SK-N-DZ (cell line): ENCODE results near the gene RFPL2.
"Not testable (repeated sequence)": the region's sequence is repeated elsewhere in the genome, so short reads cannot be mapped to it uniquely, and the experiment has no call there.

ENCODE experiments used
- DNase-seq: peaks from one replicate; pipeline ENCODE4 v3.0.0-alpha.2; 2015; ENCODE audit warnings: low spot score
- small RNA-seq, 2 experiments: library from RNA; depleted of rRNA; stranded (forward); fragments of <200 nt; gene quantifications; one replicate each; pipeline ENCODE3, GENCODE V24; 2014

RFPL2 gene

DNA sequence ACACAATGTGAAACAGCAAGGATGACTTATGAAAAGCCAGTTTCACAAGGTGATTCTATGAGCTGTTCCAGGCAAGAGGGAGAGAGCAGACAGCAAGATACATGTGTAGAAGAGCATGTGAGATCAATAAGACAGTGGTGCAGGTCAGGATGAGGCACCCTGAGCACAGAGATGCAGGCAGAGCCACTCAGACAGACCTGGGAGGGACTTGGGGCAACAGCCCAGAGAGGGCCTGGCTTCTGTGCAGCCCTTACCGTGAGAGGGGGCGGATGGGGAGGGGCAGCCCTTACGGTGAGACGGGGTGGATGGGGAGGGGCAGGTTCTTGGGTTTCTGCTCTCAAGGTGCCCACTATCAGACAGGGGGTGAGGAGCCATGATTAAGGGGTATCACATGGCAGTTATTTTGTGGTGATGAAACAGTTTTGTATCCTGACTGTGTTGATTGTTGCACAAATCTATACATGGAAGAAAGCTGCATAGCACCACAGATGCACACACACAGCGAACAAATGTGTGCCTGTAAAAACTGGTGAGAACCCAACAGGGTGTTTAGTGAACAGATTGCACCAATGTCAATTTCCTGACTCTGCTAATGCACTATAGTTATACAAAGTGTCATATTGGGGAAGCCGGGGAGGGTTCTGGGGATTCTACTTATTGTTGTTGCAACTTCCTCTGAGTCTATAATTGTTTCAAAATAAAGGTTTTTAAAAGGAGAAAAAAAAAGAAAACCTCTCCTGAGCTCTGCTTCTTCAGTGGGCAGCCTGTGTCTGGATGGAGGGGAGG, 40.6 kb downstream of the RFPL2 start:
- no peak for DNase-seq

DNA sequence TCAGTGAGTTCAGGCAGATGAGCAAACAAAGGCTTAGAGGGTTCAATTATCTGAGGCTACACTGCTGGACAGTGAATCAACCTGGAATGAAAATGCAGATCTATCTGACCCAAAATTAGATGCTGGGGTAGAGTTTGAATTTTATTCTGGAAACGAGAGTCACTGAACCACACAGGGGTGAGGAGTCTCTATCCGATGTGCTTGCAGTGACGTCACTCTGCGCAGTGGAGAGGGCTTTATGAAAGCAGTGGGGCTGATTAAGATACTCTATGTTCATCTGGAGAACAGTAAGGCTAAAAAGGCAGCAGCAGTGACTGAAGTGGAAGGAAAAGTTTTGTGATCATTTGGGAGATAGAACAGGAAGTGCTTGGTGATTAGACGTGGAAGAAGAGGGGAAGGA, 44.5 kb downstream of the RFPL2 start:
- not testable (repeated sequence) for DNase-seq

DNA sequence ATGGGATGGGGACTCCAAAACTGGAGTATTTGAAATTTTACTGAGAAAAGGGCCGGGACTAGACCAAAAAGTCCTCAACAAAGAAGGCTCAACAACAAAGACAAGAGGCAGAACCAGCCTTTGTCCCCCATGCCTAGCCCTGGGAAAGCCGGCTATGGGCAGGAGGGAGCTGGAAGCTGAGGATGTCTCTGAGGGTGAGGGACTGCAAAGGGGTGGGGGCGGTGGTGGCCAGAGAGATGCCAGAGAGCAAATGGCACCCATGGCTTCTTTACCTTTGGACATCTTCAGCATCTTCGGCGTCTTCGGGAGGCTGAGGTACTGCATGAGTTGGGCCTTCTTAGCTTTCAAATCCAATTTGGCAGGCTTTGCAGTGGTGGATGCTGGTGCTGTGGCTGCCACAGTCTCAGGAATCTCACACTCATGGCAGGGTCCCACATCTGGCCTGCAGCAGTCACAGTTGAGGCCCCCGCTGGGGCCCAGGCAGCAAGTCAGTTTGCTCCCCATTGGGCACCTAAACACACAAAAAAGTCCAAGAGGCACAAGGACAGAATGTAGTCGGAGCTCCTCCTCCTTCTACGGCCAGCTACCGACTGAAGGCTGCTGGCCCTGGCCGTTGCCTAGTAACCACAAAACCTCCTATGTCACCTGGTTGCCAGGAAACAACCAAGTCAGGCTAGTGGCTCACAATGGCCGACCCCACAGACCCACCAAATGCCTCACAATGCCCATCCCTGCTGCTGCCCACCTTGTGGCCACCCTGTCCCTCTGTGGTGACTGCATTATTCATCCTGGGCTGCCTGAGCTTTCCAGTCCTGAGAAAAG, 46.0 kb downstream of the RFPL2 start, which contains the start of gene C22orf42:
Gene C22orf42, minus strand, starts transcription at position 592 of the 822 bp plus-strand sequence. Its CDS starts 88 bp downstream, at position 504.
- no peak for DNase-seq

DNA sequence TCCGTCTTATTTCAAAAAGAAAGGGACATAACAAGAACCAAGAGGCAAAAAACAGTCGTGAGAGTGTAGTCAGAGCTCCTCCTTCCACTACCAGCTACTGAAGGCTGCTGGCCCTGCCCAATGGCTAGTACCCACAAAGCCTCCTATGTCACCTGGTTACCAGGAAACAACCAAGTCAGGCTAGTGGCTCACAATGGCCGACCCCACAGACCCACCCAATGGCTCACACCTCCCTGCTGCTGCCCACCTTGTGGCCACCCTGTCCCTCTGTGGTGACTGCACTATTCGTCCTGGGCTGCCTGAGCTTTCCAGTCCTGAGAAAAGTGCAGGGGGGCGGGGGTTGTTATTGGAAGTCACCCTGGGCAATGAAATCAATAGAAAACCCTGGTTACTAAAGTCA, 47.2 kb downstream of the RFPL2 start:
- not testable (repeated sequence) for DNase-seq

DNA sequence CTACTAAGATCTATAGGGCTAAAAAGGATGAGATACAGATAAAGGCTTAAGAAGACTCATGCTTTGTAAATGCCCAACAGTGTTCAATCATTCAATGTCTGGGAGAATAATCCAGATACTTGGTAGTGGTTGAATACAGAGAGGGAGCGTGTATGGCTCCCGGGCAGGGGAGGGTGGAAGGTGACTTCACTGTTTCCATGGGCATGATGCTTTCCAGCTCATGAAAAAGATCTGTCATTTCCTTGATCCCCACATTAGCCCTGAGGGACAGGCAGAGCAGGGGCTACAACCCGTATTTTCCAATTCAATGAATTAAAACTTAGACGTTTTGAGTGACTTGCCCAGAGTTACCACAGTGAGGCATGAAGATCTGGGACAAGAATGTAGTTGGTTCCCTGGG, 50.1 kb downstream of the RFPL2 start:
- not testable (repeated sequence) for DNase-seq

DNA sequence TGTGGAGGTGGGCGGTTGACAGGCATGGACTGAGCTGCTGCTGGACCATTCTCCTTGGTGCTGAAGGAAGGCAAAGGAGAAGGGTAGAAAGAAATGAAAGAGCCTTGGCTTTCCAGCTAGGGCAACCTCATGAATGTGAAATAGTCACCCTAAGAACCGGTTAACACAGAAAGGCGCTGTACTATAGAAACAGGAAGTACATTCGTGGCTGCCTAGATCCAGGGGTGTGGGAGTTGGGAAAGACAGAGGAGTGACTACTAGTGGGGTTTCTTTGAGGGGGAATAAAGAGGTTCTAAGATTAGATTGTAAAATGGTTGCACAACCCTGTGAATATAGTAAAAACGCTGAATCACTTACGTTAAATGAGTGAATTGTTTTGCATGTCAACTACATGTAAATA, 53.2 kb downstream of the RFPL2 start:
- DNase-seq, result not testable (repeated sequence)

DNA sequence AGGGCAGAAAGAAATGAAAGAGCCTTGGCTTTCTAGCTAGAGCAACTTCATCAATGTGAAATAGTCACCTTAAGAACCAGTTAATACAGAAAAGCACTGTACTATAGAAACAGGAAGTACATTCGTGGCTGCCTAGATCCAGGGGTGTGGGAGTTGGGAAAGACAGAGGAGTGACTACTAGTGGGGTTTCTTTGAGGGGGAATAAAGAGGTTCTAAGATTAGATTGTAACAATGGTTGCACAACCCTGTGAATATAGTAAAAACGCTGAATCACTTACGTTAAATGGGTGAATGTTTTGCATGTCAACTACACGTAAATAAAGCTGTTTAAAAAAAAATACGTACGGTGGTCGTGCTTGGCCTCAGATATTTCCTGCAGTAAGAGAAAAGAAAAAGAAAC, 54.2 kb downstream of the RFPL2 start:
- DNase-seq, result not testable (repeated sequence)

DNA sequence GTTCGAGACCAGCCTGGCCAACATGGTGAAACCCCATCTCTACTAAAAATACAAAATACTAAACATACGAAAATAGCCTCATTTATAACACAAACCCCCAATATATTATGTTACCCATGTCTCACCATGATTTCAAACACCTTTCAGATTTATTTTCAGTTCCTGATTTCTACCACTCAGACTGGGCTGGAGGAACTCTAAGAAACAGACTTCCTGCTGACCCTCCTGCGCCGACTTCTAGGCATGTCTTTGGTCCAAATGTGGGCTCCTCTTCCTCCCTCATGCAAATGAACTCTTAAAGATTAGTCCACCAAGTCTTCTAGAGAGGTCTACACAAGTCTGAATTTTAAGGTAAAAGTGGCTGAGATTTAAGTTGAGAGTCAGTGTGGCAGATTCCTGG, 56.5 kb downstream of the RFPL2 start:
- DNase-seq, result not testable (repeated sequence)

DNA sequence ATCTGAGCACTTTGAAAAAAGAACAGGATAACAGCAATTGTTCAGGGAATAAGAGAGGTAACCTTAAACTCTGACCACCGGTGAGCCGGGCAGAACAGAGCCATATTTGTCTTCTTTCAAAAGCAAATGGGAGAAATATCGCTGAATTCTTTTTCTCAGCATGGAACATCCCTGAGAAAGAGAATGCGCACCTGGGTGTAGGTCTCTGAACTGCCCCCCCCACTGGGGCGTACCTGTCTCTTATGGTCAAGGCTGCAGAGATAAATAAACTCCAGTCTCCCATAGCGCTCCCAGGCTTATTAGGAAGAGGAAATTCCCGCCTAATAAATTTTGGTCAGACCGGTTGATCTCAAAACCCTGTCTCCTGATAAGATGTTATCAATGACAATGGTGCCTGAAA, 57.7 kb downstream of the RFPL2 start:
- not testable (repeated sequence) for DNase-seq

DNA sequence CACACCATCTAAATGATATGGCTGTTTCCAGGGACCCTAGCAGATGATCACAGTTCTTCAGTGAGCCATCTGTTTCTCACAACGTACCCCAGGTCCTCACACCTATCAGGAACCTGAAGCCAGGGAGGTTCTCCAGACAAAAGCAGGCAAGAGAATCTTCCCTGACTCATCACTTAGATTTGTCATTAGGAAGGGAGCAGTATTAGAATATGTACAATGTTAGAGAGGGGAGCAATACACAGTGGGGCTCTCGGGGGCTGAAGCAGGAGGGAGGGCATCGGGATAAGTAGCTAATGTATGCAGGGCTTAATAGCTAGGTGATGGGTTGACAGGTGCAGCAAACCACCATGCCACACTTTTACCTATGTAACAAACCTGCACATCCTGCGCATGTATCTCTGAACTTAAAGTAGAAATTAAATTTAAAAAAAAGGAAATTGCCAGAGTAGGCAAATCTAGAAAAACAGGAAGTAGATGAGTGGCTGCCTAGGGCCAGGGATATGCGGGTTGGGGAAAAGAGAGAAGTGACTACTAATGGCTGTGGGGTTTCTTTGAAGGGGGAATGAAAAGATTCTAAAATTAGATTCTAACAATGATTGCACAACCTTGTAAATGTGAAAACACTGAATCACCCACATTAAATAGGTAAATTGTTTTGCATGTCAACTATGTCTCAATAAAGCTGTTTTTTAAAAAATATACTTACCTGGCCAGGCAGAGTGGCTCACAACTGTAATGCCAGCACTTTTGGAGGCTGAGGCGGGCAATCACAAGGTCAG, 60.2 kb downstream of the RFPL2 start:
- DNase-seq, result no peak

DNA sequence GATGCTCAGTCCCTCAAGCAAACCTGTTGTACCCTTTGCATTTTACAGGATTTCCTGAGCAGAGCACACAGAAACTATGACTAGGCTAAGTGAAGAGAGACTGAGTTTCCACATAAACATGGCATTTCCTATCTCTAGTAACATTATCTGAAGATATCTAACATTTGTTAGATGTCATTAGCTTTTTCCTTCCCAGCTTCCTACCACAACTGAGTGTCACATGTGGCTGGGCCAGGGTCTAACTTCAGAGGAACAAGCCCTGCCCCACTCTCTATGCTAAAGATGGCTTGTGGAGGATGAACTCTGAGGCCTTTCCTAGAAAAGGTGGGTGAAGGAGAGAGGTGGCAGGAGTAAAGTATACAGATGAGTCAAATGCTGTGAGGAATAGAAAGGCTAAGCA, 62.3 kb downstream of the RFPL2 start:
- no peak for DNase-seq

DNA sequence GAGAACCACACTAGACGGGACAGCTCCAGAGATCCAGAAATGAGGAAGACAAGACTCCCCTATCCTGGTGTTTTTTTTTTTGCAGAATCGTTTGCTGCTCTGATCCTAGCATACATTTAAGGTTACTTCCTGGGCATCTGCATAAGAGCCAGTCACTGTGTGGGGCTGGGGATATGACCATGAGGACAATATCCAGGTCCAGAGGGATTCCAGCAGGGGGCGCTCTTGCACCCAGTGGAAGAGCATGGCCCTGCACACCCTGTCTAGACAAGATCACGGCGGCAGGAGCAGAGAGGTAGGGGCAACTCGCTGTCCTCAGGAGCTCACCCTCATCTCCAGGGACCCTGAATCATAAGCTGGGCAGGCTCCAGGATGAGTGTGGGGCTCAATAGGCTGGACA, 64.2 kb downstream of the RFPL2 start:
- DNase-seq, result not testable (repeated sequence)

Small RNAs within 50 kb of the gene (small RNA-seq; reads per million reads assigned to genes)
- gene RF02171, result 0 reads per million in 2 experiments
